Testis (tissue), 3 donors: ENCODE results near the gene UTP11. TPM values are rescaled to one million over a fixed set of nuclear protein-coding genes. Genes with fewer than 3 reads are reported as not detected.

Experiments
- DNase-seq: peaks from one replicate; pipeline ENCODE4 v3.0.0-alpha.2; 2019
- H3K27ac ChIP-seq, 2 donors: fragments of 200-600 bp; sonication (generic); one replicate each; pipeline ENCODE4 v1.5.1; 2019
- H3K27me3 ChIP-seq: fragments of 200-600 bp; sonication (generic); one replicate; pipeline ENCODE4 v1.5.1; 2019
- H3K36me3 ChIP-seq: fragments of 200-600 bp; sonication (generic); one replicate; pipeline ENCODE4 v1.5.1; 2017; ENCODE audit warnings: low read depth; ENCODE audit errors: missing control alignments
- H3K4me1 ChIP-seq: fragments of 200-600 bp; sonication (generic); one replicate; pipeline ENCODE4 v1.5.1; 2019
- H3K4me3 ChIP-seq, 2 donors: fragments of 200-600 bp; sonication (generic); one replicate each; pipeline ENCODE4 v1.5.1; 2017 to 2019
- H3K9me3 ChIP-seq: fragments of 200-600 bp; sonication (generic); one replicate; pipeline ENCODE4 v1.5.1; 2017
- CTCF ChIP-seq, 3 experiments: fragments of 450-650 bp in 2 of 3; fragments of 200-600 bp in 1 of 3; sonication (generic) in 1 of 3; IDR thresholded peaks; one replicate each; pipeline ENCODE4 v1.5.1; 2016 to 2019; ENCODE audit warnings: antibody characterized with exemption in 3 of 3, mild to moderate bottlenecking in 2 of 3, moderate library complexity in 1 of 3
- POLR2A ChIP-seq: fragments of 450-650 bp; IDR thresholded peaks from one replicate; pipeline ENCODE4 v1.6.1; 2017; ENCODE audit warnings: antibody characterized with exemption, mild to moderate bottlenecking, moderate library complexity
- WGBS, 2 donors: methylation state at CpG; one replicate each; pipeline ENCODE4 v1.1.5; 2018; 5-methylcytosine and 5-hydroxymethylcytosine counted together
- intact Hi-C: fragments of 100-400 bp; cut with DNase I; formaldehyde crosslinking; loops from one replicate; pipeline ENCODE4 v1.15.1; 2023; ENCODE audit warnings: low total_unique reads
- polyA plus RNA-seq: library from polyadenylated mRNA; stranded (reverse); fragments of 350-450 nt; fragmentation: Illumina TruSeq; extraction: RNeasy Lipid Tissue Mini Kit (QIAGEN cat#74804); gene quantifications from one replicate; pipeline ENCODE4 v1.2.3, GENCODE V29; 2014; ENCODE audit warnings: low read depth, low replicate concordance; ENCODE audit not compliant: insufficient read depth
- small RNA-seq, 2 donors: library from RNA; depleted of rRNA; stranded (forward); fragments of <200 nt; gene quantifications; one replicate each; pipeline ENCODE3, GENCODE V24; 2016
- total RNA-seq, 2 donors: library from RNA; depleted of rRNA; stranded (reverse); fragments of >200 nt; gene quantifications; one replicate each; pipeline ENCODE4 v1.2.3, GENCODE V29; 2016

Gene UTP11
- total and polyA plus RNA-seq, 3 donors from 2014 or later, result 35.6 to 43.3 (median 42.4) TPM

GRCh38 chr1:38072858-38073257 lies 60.3 kb downstream of the UTP11 start:
- intact Hi-C loops, result no loop called here
- H3K9me3 ChIP-seq, result no peaks in the 10 kb centered on the region
- H3K4me1 ChIP-seq, result no peaks in the 10 kb centered on the region
- no peaks in the 10 kb centered on the region for H3K27me3 ChIP-seq
- H3K27ac ChIP-seq, result no peak overlapping the region
- no peak for DNase-seq
- WGBS, 2 donors, result 86 to 100% methylated on average over 2 of the region's 2 CpGs
- H3K36me3 ChIP-seq, result no peaks in the 10 kb centered on the region
- H3K4me3 ChIP-seq, result no peak overlapping the region
- TF ChIP-seq POLR2A (no peak), CTCF (IDR thresholded peaks at IDR 0.05) (no peak)

- TF ChIP-seq POLR2A (no peak), CTCF (IDR thresholded peaks at IDR 0.05) (no peak)
- H3K4me3 ChIP-seq, result no peak overlapping the region
- 66 to 72% methylated on average over 9 of the region's 9 CpGs for WGBS, 2 donors
Measured at GRCh38 chr1:38073534-38074301, 61.2 kb downstream of the UTP11 start.

GRCh38 chr1:38074302-38074677 lies 61.8 kb downstream of the UTP11 start:
- 95 to 96% methylated on average over 3 to 4 of the region's 4 CpGs for WGBS, 2 donors
- intact Hi-C loops, result no loop called here

More at GRCh38 chr1:38073534-38074301, 61.2 kb downstream of the UTP11 start:
- no peaks in the 10 kb centered on the region for H3K27me3 ChIP-seq
- intact Hi-C loops, result no loop called here
- no peak overlapping the region for H3K27ac ChIP-seq
- no peak for DNase-seq
- H3K36me3 ChIP-seq, result no peaks in the 10 kb centered on the region
- no peaks in the 10 kb centered on the region for H3K9me3 ChIP-seq
- H3K4me1 ChIP-seq, result no peaks in the 10 kb centered on the region

More at GRCh38 chr1:38074302-38074677, 61.8 kb downstream of the UTP11 start:
- no peaks in the 10 kb centered on the region for H3K4me1 ChIP-seq
- DNase-seq, result no peak
- H3K27ac ChIP-seq, result no peak overlapping the region
- no peaks in the 10 kb centered on the region for H3K9me3 ChIP-seq
- TF ChIP-seq POLR2A, result no peak
- TF ChIP-seq CTCF (IDR thresholded peaks at IDR 0.05), result no peak
- H3K36me3 ChIP-seq, result no peaks in the 10 kb centered on the region
- H3K27me3 ChIP-seq, result no peaks in the 10 kb centered on the region
- H3K4me3 ChIP-seq, result no peak overlapping the region

Small RNAs within 50 kb of the gene (small RNA-seq; reads per million reads assigned to genes)
- 0 reads per million in 2 donors for gene RNU6-510P

Other genes starting within 250 kb of the UTP11 start
- gene EPHA10, start 247.6 kb upstream of the UTP11 start, total RNA-seq, result 10 to 100 TPM; 55.3 to 71.7 TPM
- 64.2 TPM for gene EPHA10, start 247.6 kb upstream of the UTP11 start, polyA plus RNA-seq
- gene MANEAL, start 218.9 kb upstream of the UTP11 start, total RNA-seq, result 10 to 100 TPM in 1 of 2 donors, 1 to 10 TPM in 1; 7.9 to 11.0 TPM
- gene MANEAL, start 218.9 kb upstream of the UTP11 start, polyA plus RNA-seq, result 6.9 TPM
- gene C1orf122, start 204.9 kb upstream of the UTP11 start, total RNA-seq, result 100 to 1,000 TPM; 147 to 188 TPM
- 48.1 TPM for gene C1orf122, start 204.9 kb upstream of the UTP11 start, polyA plus RNA-seq
- 10 to 100 TPM; 42.8 to 46.7 TPM for gene YRDC, start 204.5 kb upstream of the UTP11 start, total RNA-seq
- gene YRDC, start 204.5 kb upstream of the UTP11 start, polyA plus RNA-seq, result 39.7 TPM
- gene MTF1, start 153.1 kb upstream of the UTP11 start, total RNA-seq, result 10 to 100 TPM; 12.8 to 16.8 TPM
- 35.9 TPM for gene MTF1, start 153.1 kb upstream of the UTP11 start, polyA plus RNA-seq
- 10 to 100 TPM; 24.1 to 31.6 TPM for gene INPP5B, start 65.7 kb upstream of the UTP11 start, total RNA-seq
- 15.3 TPM for gene INPP5B, start 65.7 kb upstream of the UTP11 start, polyA plus RNA-seq
- gene SF3A3, start 22.7 kb upstream of the UTP11 start, total RNA-seq, result 10 to 100 TPM; 59.3 to 74.6 TPM
- 87.5 TPM for gene SF3A3, start 22.7 kb upstream of the UTP11 start, polyA plus RNA-seq
- gene FHL3, start 7.2 kb upstream of the UTP11 start, total RNA-seq, result 10 to 100 TPM; 21.3 to 28.7 TPM
- gene FHL3, start 7.2 kb upstream of the UTP11 start, polyA plus RNA-seq, result 20.7 TPM
- gene POU3F1, start 34.1 kb downstream of the UTP11 start, total RNA-seq, result 1 to 10 TPM; 6.0 to 6.8 TPM
- gene POU3F1, start 34.1 kb downstream of the UTP11 start, polyA plus RNA-seq, result 1.6 TPM